SK-N-SH (cell line): ENCODE results near the gene FYB1. TPM values are rescaled to one million over a fixed set of nuclear protein-coding genes. Genes with fewer than 3 reads are reported as not detected.

Source experiments
- CTCF ChIA-PET: fragments of 300-600, 350-600 bp; formaldehyde crosslinking; extraction: SDS; loops from one replicate; lab custom pipeline; 2021; lab: Yijun Ruan, JAX
- POLR2A ChIA-PET: fragments of 350-600 bp; sonication (Branson Sonifier 250); formaldehyde crosslinking; extraction: SDS; loops from one replicate; lab custom pipeline; 2020; ENCODE audit warnings: antibody characterized with exemption, inconsistent platforms; lab: Yijun Ruan, JAX
- DNase-seq: peaks from one replicate; pipeline ENCODE4 v3.0.0; 2012
- H2AFZ ChIP-seq: fragments of 200-600 bp; sonication (generic); 2 replicates; pipeline ENCODE4 v1.8.1; 2016; ENCODE audit warnings: antibody characterized with exemption, mild to moderate bottlenecking, low read depth
- H3F3A ChIP-seq: fragments of 200-600 bp; sonication (generic); replicated peaks from 2 replicates; pipeline ENCODE3; 2016; ENCODE audit warnings: antibody characterized with exemption, mild to moderate bottlenecking; ENCODE audit not compliant: insufficient read depth
- H3K27ac ChIP-seq, 2 experiments: fragments of 200-500 bp in 1 of 2; fragments of 200-600 bp in 1 of 2; sonication (Bioruptor generic) in 1 of 2; sonication (generic), shearing (Covaris generic) in 1 of 2; 2 replicates each; pipeline versions ENCODE4 v1.5.1 to v1.6.1; 2014 to 2016; ENCODE audit warnings: low read depth in 2 of 2, inconsistent platforms in 1 of 2, low read length in 1 of 2, mild to moderate bottlenecking in 1 of 2, mixed read lengths in 1 of 2
- H3K27me3 ChIP-seq: fragments of 200-600 bp; sonication (generic), shearing (Covaris generic); 2 replicates; pipeline ENCODE4 v1.6.1; 2016; ENCODE audit warnings: mixed run types; ENCODE audit not compliant: insufficient read depth
- H3K36me3 ChIP-seq, 2 experiments: fragments of 200-500 bp in 1 of 2; fragments of 200-600 bp in 1 of 2; sonication (Bioruptor generic) in 1 of 2; sonication (generic) in 1 of 2; replicated peaks in 1 of 2; 2 replicates each; pipeline versions ENCODE3 to v1.5.1; 2014 to 2016; ENCODE audit warnings: low read length in 1 of 2, mild to moderate bottlenecking in 1 of 2; ENCODE audit not compliant: insufficient read depth in 2 of 2, control insufficient read depth in 1 of 2
- H3K4me1 ChIP-seq, 2 experiments: fragments of 200-500 bp in 1 of 2; fragments of 200-600 bp in 1 of 2; sonication (Bioruptor generic) in 1 of 2; sonication (generic), shearing (Covaris generic) in 1 of 2; 2 replicates each; pipeline versions ENCODE4 v1.5.1 to v1.6.1; 2014 to 2016; ENCODE audit warnings: low read depth in 1 of 2, low read length in 1 of 2, mixed run types in 1 of 2; ENCODE audit not compliant: insufficient read depth in 2 of 2, control insufficient read depth in 1 of 2
- H3K4me2 ChIP-seq: fragments of 200-600 bp; sonication (generic), shearing (Covaris generic); 2 replicates; pipeline ENCODE4 v1.6.1; 2017; ENCODE audit warnings: mixed run types
- H3K4me3 ChIP-seq, 2 experiments: fragments of 200-500 bp in 1 of 2; fragments of 200-600 bp in 1 of 2; sonication (Bioruptor generic) in 1 of 2; sonication (generic), shearing (Covaris generic) in 1 of 2; 2 replicates each; pipeline versions ENCODE4 v1.5.1 to v1.8.1; 2014 to 2016; ENCODE audit warnings: low read depth in 2 of 2, inconsistent platforms in 1 of 2, low read length in 1 of 2, mild to moderate bottlenecking in 1 of 2, mixed read lengths in 1 of 2, moderate library complexity in 1 of 2
- H3K79me2 ChIP-seq: fragments of 200-600 bp; sonication (generic); 2 replicates; pipeline ENCODE4 v1.8.1; 2017; ENCODE audit warnings: mild to moderate bottlenecking; ENCODE audit not compliant: insufficient read depth
- H3K9ac ChIP-seq: fragments of 200-600 bp; sonication (generic); 2 replicates; pipeline ENCODE4 v1.6.1; 2017; ENCODE audit warnings: mixed run types
- H3K9me2 ChIP-seq: fragments of 200-600 bp; sonication (generic); 2 replicates; pipeline ENCODE4 v1.6.1; 2017; ENCODE audit warnings: mixed run types
- H3K9me3 ChIP-seq: fragments of 200-600 bp; sonication (generic); 2 replicates; pipeline ENCODE4 v1.6.1; 2017; ENCODE audit warnings: mixed run types, mild to moderate bottlenecking, moderate library complexity
- H4K20me1 ChIP-seq: fragments of 200-600 bp; sonication (generic); 2 replicates; pipeline ENCODE4 v1.6.1; 2017; ENCODE audit warnings: mild to moderate bottlenecking, mixed run types; ENCODE audit not compliant: insufficient read depth
- EP300 ChIP-seq, 2 experiments: IDR thresholded peaks; 2 replicates each; pipeline versions ENCODE4 v1.4.0 to v1.6.1; 2012; ENCODE audit warnings: borderline replicate concordance in 1 of 2, low read depth in 1 of 2, low read length in 1 of 2
- EZH2phosphoT487 ChIP-seq: fragments of 200-600 bp; sonication (generic); IDR thresholded peaks from 2 replicates; pipeline ENCODE4 v1.6.1; 2017; ENCODE audit warnings: low read depth, mixed run types, mild to moderate bottlenecking, antibody characterized with exemption, moderate library complexity, borderline replicate concordance
- FOSL2 ChIP-seq: IDR thresholded peaks from 2 replicates; pipeline ENCODE4 v1.4.0; 2012; ENCODE audit warnings: low read depth, mild to moderate bottlenecking, moderate library complexity, borderline replicate concordance
- GABPA ChIP-seq: IDR thresholded peaks from 2 replicates; pipeline ENCODE4 v1.4.0; 2012; ENCODE audit warnings: low read depth, mild to moderate bottlenecking
- GATA2 ChIP-seq: sonication (generic); formaldehyde crosslinking; IDR thresholded peaks from 2 replicates; pipeline ENCODE4 v1.5.0; 2020; ENCODE audit warnings: mild to moderate bottlenecking, missing genetic modification reagents
- JUND ChIP-seq: IDR thresholded peaks from 2 replicates; pipeline ENCODE4 v1.4.0; 2012
- MEF2A ChIP-seq: IDR thresholded peaks from 2 replicates; pipeline ENCODE4 v1.4.0; 2012; ENCODE audit warnings: low read depth, borderline replicate concordance
- MXI1 ChIP-seq: IDR thresholded peaks from 2 replicates; pipeline ENCODE4 v1.6.1; 2012; ENCODE audit warnings: mild to moderate bottlenecking, low read depth, low read length, improper control_type of control experiment
- NFIC ChIP-seq: IDR thresholded peaks from 2 replicates; pipeline ENCODE4 v1.4.0; 2012; ENCODE audit warnings: borderline replicate concordance
- RAD21 ChIP-seq: IDR thresholded peaks from 2 replicates; pipeline ENCODE4 v1.6.1; 2012; ENCODE audit warnings: mild to moderate bottlenecking, low read length
- RFX5 ChIP-seq: IDR thresholded peaks from 2 replicates; pipeline ENCODE4 v1.6.1; 2012; ENCODE audit warnings: mild to moderate bottlenecking, improper control_type of control experiment, low read length
- SIN3A ChIP-seq: IDR thresholded peaks from 2 replicates; pipeline ENCODE4 v1.6.1; 2012; ENCODE audit warnings: low read depth, mild to moderate bottlenecking, low read length, moderate library complexity, borderline replicate concordance
- SMC3 ChIP-seq: IDR thresholded peaks from 2 replicates; pipeline ENCODE4 v1.6.1; 2012; ENCODE audit warnings: low read depth, low read length, improper control_type of control experiment
- TCF12 ChIP-seq: IDR thresholded peaks from 2 replicates; pipeline ENCODE4 v1.4.0; 2012
- WGBS: methylation state at CpG from one replicate; pipeline ENCODE4 v1.1.6; 2017; ENCODE audit warnings: low lambda C conversion rate; 5-methylcytosine and 5-hydroxymethylcytosine counted together
- polyA plus RNA-seq, 3 experiments: library from polyadenylated mRNA; depleted of rRNA; stranded (reverse); fragments of >200 nt; gene quantifications; 2 replicates each; pipeline ENCODE4 v1.2.3, GENCODE V29; 2012
- TF ChIP-seq, protein P1 (sequence below): IDR thresholded peaks from 2 replicates; pipeline ENCODE4 v1.6.1; 2012; ENCODE audit warnings: mild to moderate bottlenecking, low read depth, low read length, moderate library complexity
- TF ChIP-seq, protein P2 (sequence below): fragments of 150-350 bp; IDR thresholded peaks from 2 replicates; pipeline ENCODE4 v1.6.1; 2017; ENCODE audit warnings: antibody characterized with exemption, low read length, low read depth, borderline replicate concordance
- TF ChIP-seq, protein P3 (sequence below): fragments of 200-600 bp; sonication (generic); IDR thresholded peaks from 2 replicates; pipeline ENCODE4 v1.6.1; 2017; ENCODE audit warnings: antibody characterized with exemption, mild to moderate bottlenecking, moderate library complexity

The FYB1 gene
- polyA plus RNA-seq, 1 of the 3 experiments (the other 2 are of a cell fraction), result not detected

DNA sequence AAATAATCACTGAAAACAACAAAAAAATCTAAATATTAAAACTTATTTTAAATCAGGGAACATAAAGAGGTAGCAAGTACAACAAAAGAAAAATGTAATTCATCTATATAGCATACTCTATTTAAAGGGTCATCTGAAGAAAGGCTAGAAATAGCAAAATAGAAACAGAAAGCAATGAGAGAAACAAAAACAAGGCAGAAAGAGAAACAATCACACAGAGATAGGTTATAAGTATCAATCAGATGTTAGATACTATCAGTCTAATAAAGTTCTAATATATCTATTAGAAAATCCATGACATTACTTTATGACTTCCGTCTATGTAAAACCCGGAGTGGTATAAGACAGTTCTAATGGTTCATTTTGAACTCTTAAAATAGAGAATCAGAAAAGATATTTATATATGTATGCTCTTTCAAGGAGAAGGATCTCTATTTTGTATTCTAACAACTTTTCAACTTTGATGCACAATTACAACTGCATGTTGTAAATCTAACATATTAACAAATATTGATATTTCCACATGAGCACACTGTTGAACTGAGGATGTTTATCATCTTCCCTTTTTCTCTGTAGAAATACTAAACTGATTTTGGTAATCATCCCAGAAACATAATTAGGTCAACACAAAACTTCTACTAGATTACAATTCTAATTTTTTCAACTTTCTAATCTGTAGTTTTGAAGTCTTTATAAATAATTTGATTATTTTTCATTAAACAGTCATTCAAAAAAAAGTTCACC, 161.0 kb downstream of the FYB1 start:
- H3K27ac ChIP-seq, result no peak overlapping the region
- H3K4me2 ChIP-seq, result peak overlapping the region; percentile 55
- peaks cover 63% of the 10 kb centered on the region for H3K79me2 ChIP-seq
- peak overlapping the region; percentile 73 for H2AFZ ChIP-seq
- CTCF ChIA-PET, result no interaction called here
- TF ChIP-seq RAD21 (no peak), MEF2A (no peak), JUND (no peak), NFIC (no peak), EZH2phosphoT487 (no peak), MXI1 (no peak), GABPA (no peak), EP300 (IDR thresholded peaks at IDR 0.05; ENCODE audit: borderline replicate concordance in 1 of 2, low read depth in 1 of 2, low read length in 1 of 2) (no peak), TCF12 (no peak), FOSL2 (no peak), SIN3A (no peak), GATA2 (no peak), RFX5 (no peak), SMC3 (no peak)
- TF ChIP-seq, protein P1, sequence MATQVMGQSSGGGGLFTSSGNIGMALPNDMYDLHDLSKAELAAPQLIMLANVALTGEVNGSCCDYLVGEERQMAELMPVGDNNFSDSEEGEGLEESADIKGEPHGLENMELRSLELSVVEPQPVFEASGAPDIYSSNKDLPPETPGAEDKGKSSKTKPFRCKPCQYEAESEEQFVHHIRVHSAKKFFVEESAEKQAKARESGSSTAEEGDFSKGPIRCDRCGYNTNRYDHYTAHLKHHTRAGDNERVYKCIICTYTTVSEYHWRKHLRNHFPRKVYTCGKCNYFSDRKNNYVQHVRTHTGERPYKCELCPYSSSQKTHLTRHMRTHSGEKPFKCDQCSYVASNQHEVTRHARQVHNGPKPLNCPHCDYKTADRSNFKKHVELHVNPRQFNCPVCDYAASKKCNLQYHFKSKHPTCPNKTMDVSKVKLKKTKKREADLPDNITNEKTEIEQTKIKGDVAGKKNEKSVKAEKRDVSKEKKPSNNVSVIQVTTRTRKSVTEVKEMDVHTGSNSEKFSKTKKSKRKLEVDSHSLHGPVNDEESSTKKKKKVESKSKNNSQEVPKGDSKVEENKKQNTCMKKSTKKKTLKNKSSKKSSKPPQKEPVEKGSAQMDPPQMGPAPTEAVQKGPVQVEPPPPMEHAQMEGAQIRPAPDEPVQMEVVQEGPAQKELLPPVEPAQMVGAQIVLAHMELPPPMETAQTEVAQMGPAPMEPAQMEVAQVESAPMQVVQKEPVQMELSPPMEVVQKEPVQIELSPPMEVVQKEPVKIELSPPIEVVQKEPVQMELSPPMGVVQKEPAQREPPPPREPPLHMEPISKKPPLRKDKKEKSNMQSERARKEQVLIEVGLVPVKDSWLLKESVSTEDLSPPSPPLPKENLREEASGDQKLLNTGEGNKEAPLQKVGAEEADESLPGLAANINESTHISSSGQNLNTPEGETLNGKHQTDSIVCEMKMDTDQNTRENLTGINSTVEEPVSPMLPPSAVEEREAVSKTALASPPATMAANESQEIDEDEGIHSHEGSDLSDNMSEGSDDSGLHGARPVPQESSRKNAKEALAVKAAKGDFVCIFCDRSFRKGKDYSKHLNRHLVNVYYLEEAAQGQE, result no peak
- TF ChIP-seq, protein P2, sequence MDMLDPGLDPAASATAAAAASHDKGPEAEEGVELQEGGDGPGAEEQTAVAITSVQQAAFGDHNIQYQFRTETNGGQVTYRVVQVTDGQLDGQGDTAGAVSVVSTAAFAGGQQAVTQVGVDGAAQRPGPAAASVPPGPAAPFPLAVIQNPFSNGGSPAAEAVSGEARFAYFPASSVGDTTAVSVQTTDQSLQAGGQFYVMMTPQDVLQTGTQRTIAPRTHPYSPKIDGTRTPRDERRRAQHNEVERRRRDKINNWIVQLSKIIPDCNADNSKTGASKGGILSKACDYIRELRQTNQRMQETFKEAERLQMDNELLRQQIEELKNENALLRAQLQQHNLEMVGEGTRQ, result no peak
- TF ChIP-seq, protein P3, sequence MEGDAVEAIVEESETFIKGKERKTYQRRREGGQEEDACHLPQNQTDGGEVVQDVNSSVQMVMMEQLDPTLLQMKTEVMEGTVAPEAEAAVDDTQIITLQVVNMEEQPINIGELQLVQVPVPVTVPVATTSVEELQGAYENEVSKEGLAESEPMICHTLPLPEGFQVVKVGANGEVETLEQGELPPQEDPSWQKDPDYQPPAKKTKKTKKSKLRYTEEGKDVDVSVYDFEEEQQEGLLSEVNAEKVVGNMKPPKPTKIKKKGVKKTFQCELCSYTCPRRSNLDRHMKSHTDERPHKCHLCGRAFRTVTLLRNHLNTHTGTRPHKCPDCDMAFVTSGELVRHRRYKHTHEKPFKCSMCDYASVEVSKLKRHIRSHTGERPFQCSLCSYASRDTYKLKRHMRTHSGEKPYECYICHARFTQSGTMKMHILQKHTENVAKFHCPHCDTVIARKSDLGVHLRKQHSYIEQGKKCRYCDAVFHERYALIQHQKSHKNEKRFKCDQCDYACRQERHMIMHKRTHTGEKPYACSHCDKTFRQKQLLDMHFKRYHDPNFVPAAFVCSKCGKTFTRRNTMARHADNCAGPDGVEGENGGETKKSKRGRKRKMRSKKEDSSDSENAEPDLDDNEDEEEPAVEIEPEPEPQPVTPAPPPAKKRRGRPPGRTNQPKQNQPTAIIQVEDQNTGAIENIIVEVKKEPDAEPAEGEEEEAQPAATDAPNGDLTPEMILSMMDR, result no peak
- TF ChIP-seq, all 33 proteins: peak for 0
- H3F3A ChIP-seq, result no peaks in the 10 kb centered on the region
- no peak for DNase-seq
- H3K4me1 ChIP-seq, result no peaks in the 10 kb centered on the region; a peak in 2 of 4 replicates
- 90% methylated on average over 2 of the region's 2 CpGs for WGBS
- no peaks in the 10 kb centered on the region for H3K9me2 ChIP-seq
- H3K4me3 ChIP-seq, result peak overlapping the region; percentile 26 to 37; a peak in 2 of 4 replicates
- H3K9me3 ChIP-seq, result no peaks in the 10 kb centered on the region
- POLR2A ChIA-PET, result no interaction called here
- H3K9ac ChIP-seq, result peak overlapping the region; percentile 27; the same call in 1 of the 2 replicates
- H4K20me1 ChIP-seq, result no peaks in the 10 kb centered on the region
- H3K27me3 ChIP-seq, result no peaks in the 10 kb centered on the region
- H3K36me3 ChIP-seq, result no peaks in the 10 kb centered on the region
